Fibroblast of the aortic adventitia (primary cell): ENCODE results near the gene DYNLT1. TPM values are rescaled to one million over a fixed set of nuclear protein-coding genes. Genes with fewer than 3 reads are reported as not detected.

ENCODE experiments used
- DNase-seq: peaks from one replicate; pipeline ENCODE4 v3.0.0-alpha.2; 2010; ENCODE audit warnings: low read depth
- H3K4me3 ChIP-seq: 2 replicates; pipeline ENCODE4 v1.5.1; 2011; ENCODE audit warnings: low read depth, mild to moderate bottlenecking, control low read depth, low read length, moderate library complexity
- CTCF ChIP-seq: IDR thresholded peaks from 2 replicates; pipeline ENCODE4 v1.5.1; 2011; ENCODE audit warnings: mild to moderate bottlenecking, low read length, control low read depth, inconsistent platforms; ENCODE audit not compliant: insufficient read depth
- total RNA-seq: library from RNA; depleted of rRNA; stranded (reverse); fragments of >200 nt; gene quantifications from 2 replicates; pipeline ENCODE4 v1.2.3, GENCODE V29; 2012; ENCODE audit warnings: low replicate concordance

DYNLT1 gene
- 65.4 and 138 TPM in 2 replicates for total RNA-seq

- no peak for TF ChIP-seq CTCF
- peak; percentile 87 for DNase-seq
- peak within 1 kb of the TSS; percentile 96 for H3K4me3 ChIP-seq
Measured at GRCh38 chr6:158644231-158645063, at the start of gene DYNLT1. TSS of gene DYNLT1 (minus strand) at chr6:158644743. CDS start at chr6:158644708, 35 bp downstream.

- TF ChIP-seq CTCF, result no peak
- H3K4me3 ChIP-seq, result no peak overlapping the region
- peak; percentile 38 for DNase-seq
Measured at GRCh38 chr6:158688860-158689259, 44.3 kb upstream of the DYNLT1 start.

- H3K4me3 ChIP-seq, result no peak overlapping the region
Measured at GRCh38 chr6:158687506-158687905, 43.0 kb upstream of the DYNLT1 start.

GRCh38 chr6:158686791-158687381 lies 42.3 kb upstream of the DYNLT1 start:
- no peak for TF ChIP-seq CTCF
- no peak overlapping the region for H3K4me3 ChIP-seq
- DNase-seq, result no peak

More at GRCh38 chr6:158687506-158687905, 43.0 kb upstream of the DYNLT1 start:
- DNase-seq, result no peak
- TF ChIP-seq CTCF, result no peak

- no peak for TF ChIP-seq CTCF
- H3K4me3 ChIP-seq, result no peak overlapping the region
- DNase-seq, result no peak
Measured at GRCh38 chr6:158686311-158686710, 41.8 kb upstream of the DYNLT1 start.

GRCh38 chr6:158684745-158685324 lies 40.3 kb upstream of the DYNLT1 start:
- H3K4me3 ChIP-seq, result no peak overlapping the region
- TF ChIP-seq CTCF, result no peak
- DNase-seq, result peak; percentile 12
